Measurements from ENCODE around the gene ZNF771.

Gene ZNF771

GRCh38 chr16:30407102-30407803 is at the start of gene ZNF771:
Gene ZNF771 (plus strand): TSS chr16:30407606. CDS start chr16:30408054, 448 bp downstream.
- no peak for DNase-seq

- DNase-seq = no peak
Observed at GRCh38 chr16:30357715-30358576, 49.5 kb upstream of the ZNF771 start.

GRCh38 chr16:30358577-30358936 is 48.8 kb upstream of the ZNF771 start:
- DNase-seq = no peak

- no peak for DNase-seq
Observed at GRCh38 chr16:30358990-30359870, 48.2 kb upstream of the ZNF771 start.

GRCh38 chr16:30359871-30360170 is 47.6 kb upstream of the ZNF771 start:
- DNase-seq = no peak

GRCh38 chr16:30361180-30361579 is 46.2 kb upstream of the ZNF771 start:
- DNase-seq = no peak

GRCh38 chr16:30365200-30365599 is 42.2 kb upstream of the ZNF771 start:
- DNase-seq = no peak

- no peak for DNase-seq
Observed at GRCh38 chr16:30366511-30366910, 40.9 kb upstream of the ZNF771 start.

GRCh38 chr16:30367349-30368009 is 39.9 kb upstream of the ZNF771 start:
- no peak for DNase-seq

GRCh38 chr16:30368122-30368791 is 39.1 kb upstream of the ZNF771 start:
- DNase-seq = no peak

- DNase-seq = no peak
Observed at GRCh38 chr16:30368792-30369090, 38.7 kb upstream of the ZNF771 start.

- DNase-seq = no peak
Observed at GRCh38 chr16:30369091-30369937, 38.1 kb upstream of the ZNF771 start.

GRCh38 chr16:30369938-30370455 is 37.4 kb upstream of the ZNF771 start:
- no peak for DNase-seq

GRCh38 chr16:30370456-30371247 is 36.8 kb upstream of the ZNF771 start, which contains the start of gene TBC1D10B:
Gene TBC1D10B (minus strand): TSS chr16:30370494. CDS start chr16:30370183, 311 bp downstream.
- DNase-seq = peak; percentile 100

GRCh38 chr16:30371248-30371816 is 36.1 kb upstream of the ZNF771 start:
- no peak for DNase-seq

GRCh38 chr16:30372038-30372712 is 35.2 kb upstream of the ZNF771 start:
- DNase-seq = no peak

GRCh38 chr16:30372725-30373124 is 34.7 kb upstream of the ZNF771 start:
- DNase-seq = no peak

GRCh38 chr16:30374538-30374937 is 32.9 kb upstream of the ZNF771 start, which contains the start of gene MYL11:
Gene MYL11 (plus strand): TSS chr16:30374802. CDS start chr16:30374858, 56 bp downstream.
- DNase-seq = no peak

GRCh38 chr16:30375864-30376263 is 31.5 kb upstream of the ZNF771 start:
- DNase-seq = no peak
